IMR-90 (cell line): Measurements from ENCODE around the gene CREB5. TPM values are rescaled to one million over a fixed set of nuclear protein-coding genes. Genes with fewer than 3 reads are reported as not detected.

ENCODE experiments used
- ATAC-seq: fragments of 200-7000 bp; cut with Tn5 transposase; 2 replicates; pipeline ENCODE4 v1.9.1; 2020; ENCODE audit warnings: low read depth, mild to moderate bottlenecking, moderate library complexity
- BruUV-seq: library from RNA; stranded (reverse); fragments of 400-500 nt; replicated peaks from 2 replicates; lab custom pipeline; 2021; lab: Mats Ljungman, UMichigan
- CTCF ChIA-PET: fragments of 300-600 bp; formaldehyde crosslinking; extraction: SDS; loops from one replicate; lab custom pipeline; 2021; ENCODE audit warnings: antibody characterized with exemption; lab: Yijun Ruan, JAX
- POLR2A ChIA-PET: fragments of 300-600 bp; sonication (Branson Sonifier 250); formaldehyde crosslinking; loops from one replicate; lab custom pipeline; 2022; ENCODE audit warnings: antibody characterized with exemption; ENCODE audit not compliant: unreplicated experiment; lab: Charles Lee
- DNase-seq: peaks from one replicate; pipeline ENCODE4 v3.0.0; 2013
- H2AFZ ChIP-seq: replicated peaks from 2 replicates; pipeline ENCODE3; 2013; ENCODE audit warnings: low read length, mild to moderate bottlenecking; ENCODE audit not compliant: poor library complexity
- H2AK5ac ChIP-seq: 2 replicates; pipeline ENCODE4 v1.6.1; 2013; ENCODE audit warnings: low read depth, low read length, inconsistent platforms
- H2AK9ac ChIP-seq: replicated peaks from 2 replicates; pipeline ENCODE3; 2013; ENCODE audit warnings: mild to moderate bottlenecking, low read depth, low read length, moderate library complexity; ENCODE audit not compliant: poor library complexity
- H2BK120ac ChIP-seq: 2 replicates; pipeline ENCODE4 v1.6.1; 2013; ENCODE audit warnings: low read depth, low read length, inconsistent platforms
- H2BK15ac ChIP-seq: 3 replicates; pipeline ENCODE4 v1.6.1; 2013; ENCODE audit warnings: low read depth, low read length, inconsistent platforms
- H2BK20ac ChIP-seq: 2 replicates; pipeline ENCODE4 v1.6.1; 2013; ENCODE audit warnings: low read depth, mild to moderate bottlenecking, inconsistent platforms, low read length, moderate library complexity
- H2BK5ac ChIP-seq: 2 replicates; pipeline ENCODE4 v1.6.1; 2013; ENCODE audit warnings: mild to moderate bottlenecking, low read depth, low read length, inconsistent platforms; ENCODE audit not compliant: poor library complexity, severe bottlenecking
- H3K14ac ChIP-seq: replicated peaks from 2 replicates; pipeline ENCODE4 v1.6.1; 2013; ENCODE audit warnings: low read depth, low read length, inconsistent platforms
- H3K18ac ChIP-seq: 2 replicates; pipeline ENCODE4 v1.6.1; 2013; ENCODE audit warnings: low read depth, low read length, control low read depth
- H3K23ac ChIP-seq: 2 replicates; pipeline ENCODE4 v1.6.1; 2013; ENCODE audit warnings: low read depth, low read length, inconsistent platforms
- H3K27ac ChIP-seq: 2 replicates; pipeline ENCODE4 v1.5.1; 2013; ENCODE audit warnings: mild to moderate bottlenecking, control low read depth, low read length; ENCODE audit not compliant: insufficient read depth
- H3K27me3 ChIP-seq: 2 replicates; pipeline ENCODE4 v1.6.1; 2013; ENCODE audit warnings: low read length; ENCODE audit not compliant: control insufficient read depth, insufficient read depth
- H3K36me3 ChIP-seq: 2 replicates; pipeline ENCODE4 v1.6.1; 2013; ENCODE audit warnings: low read length, mixed read lengths; ENCODE audit not compliant: control insufficient read depth, insufficient read depth
- H3K4ac ChIP-seq: 2 replicates; pipeline ENCODE4 v1.6.1; 2013; ENCODE audit warnings: low read depth, low read length, inconsistent platforms
- H3K4me1 ChIP-seq: 2 replicates; pipeline ENCODE4 v1.6.1; 2013; ENCODE audit warnings: low read length, mixed read lengths; ENCODE audit not compliant: control insufficient read depth, insufficient read depth
- H3K4me2 ChIP-seq: 2 replicates; pipeline ENCODE4 v1.6.1; 2013; ENCODE audit warnings: low read depth, mild to moderate bottlenecking, control low read depth, low read length, moderate library complexity
- H3K4me3 ChIP-seq: 2 replicates; pipeline ENCODE4 v1.5.1; 2013; ENCODE audit warnings: low read depth, mild to moderate bottlenecking, control low read depth, low read length, moderate library complexity; ENCODE audit not compliant: insufficient read depth
- H3K56ac ChIP-seq: 2 replicates; pipeline ENCODE4 v1.6.1; 2013; ENCODE audit warnings: low read length, inconsistent platforms; ENCODE audit not compliant: insufficient read depth; ENCODE audit errors: extremely low read depth
- H3K79me1 ChIP-seq, 2 experiments: 2 replicates each; pipeline ENCODE4 v1.6.1; 2013; ENCODE audit warnings: low read length in 2 of 2, inconsistent platforms in 1 of 2, low read depth in 1 of 2
- H3K9ac ChIP-seq: 2 replicates; pipeline ENCODE4 v1.6.1; 2013; ENCODE audit warnings: low read depth, low read length, control low read depth
- H3K9me1 ChIP-seq: 2 replicates; pipeline ENCODE4 v1.6.1; 2013; ENCODE audit warnings: low read length, inconsistent platforms; ENCODE audit not compliant: insufficient read depth
- H3K9me3 ChIP-seq: 2 replicates; pipeline ENCODE4 v1.6.1; 2013; ENCODE audit warnings: low read length; ENCODE audit not compliant: control insufficient read depth, insufficient read depth
- H4K20me1 ChIP-seq: 2 replicates; pipeline ENCODE4 v1.6.1; 2013; ENCODE audit warnings: low read length, inconsistent platforms; ENCODE audit not compliant: insufficient read depth
- H4K5ac ChIP-seq: 2 replicates; pipeline ENCODE4 v1.6.1; 2013; ENCODE audit warnings: mild to moderate bottlenecking, low read depth, low read length, control low read depth
- H4K8ac ChIP-seq, 2 experiments: 2 replicates each; pipeline ENCODE4 v1.6.1; 2013; ENCODE audit warnings: low read depth in 2 of 2, low read length in 2 of 2, control low read depth in 1 of 2, inconsistent platforms in 1 of 2
- H4K91ac ChIP-seq: 2 replicates; pipeline ENCODE4 v1.6.1; 2013; ENCODE audit warnings: low read depth, low read length, inconsistent platforms; ENCODE audit not compliant: insufficient read depth
- BHLHE40 ChIP-seq: fragments of 150-350 bp; IDR thresholded peaks from 2 replicates; pipeline ENCODE4 v1.6.1; 2016; ENCODE audit warnings: mild to moderate bottlenecking, low read depth, low read length
- CTCF ChIP-seq: conservative IDR thresholded peaks from 2 replicates; pipeline ENCODE4 v1.5.1; 2012; ENCODE audit warnings: mild to moderate bottlenecking, low read depth, low read length, improper control_type of control experiment
- ELK1 ChIP-seq: fragments of 150-350 bp; IDR thresholded peaks from 2 replicates; pipeline ENCODE4 v1.6.1; 2016; ENCODE audit warnings: low read depth, mild to moderate bottlenecking, low read length, moderate library complexity, borderline replicate concordance
- MAFK ChIP-seq: IDR thresholded peaks from 2 replicates; pipeline ENCODE4 v1.6.1; 2012; ENCODE audit warnings: low read depth, low read length, improper control_type of control experiment
- RAD21 ChIP-seq: IDR thresholded peaks from 2 replicates; pipeline ENCODE4 v1.6.1; 2012; ENCODE audit warnings: low read length, improper control_type of control experiment
- SMC3 ChIP-seq: fragments of 150-350 bp; IDR thresholded peaks from 2 replicates; pipeline ENCODE4 v1.6.1; 2016; ENCODE audit warnings: low read depth, mild to moderate bottlenecking, antibody characterized with exemption, low read length, moderate library complexity
- WGBS, 2 experiments: methylation state at CpG; one replicate each; pipeline versions ENCODE4 v1.1.5 to v1.1.7; 2013; ENCODE audit warnings: missing lambda C conversion rate in 2 of 2; ENCODE audit not compliant: insufficient read length in 1 of 2; ENCODE audit errors: extremely low coverage in 2 of 2; 5-methylcytosine and 5-hydroxymethylcytosine counted together
- dilution Hi-C: fragments of 300-500 bp; cut with HindIII; formaldehyde crosslinking; loops from one replicate; pipeline ENCODE4 v1.14.3; 2018; ENCODE audit warnings: low sequenced_read_pairs; ENCODE audit not compliant: unreplicated experiment
- in situ Hi-C: fragments of 300-500 bp; cut with MboI; formaldehyde crosslinking; loops from 3 replicates; pipeline ENCODE4 v1.14.3; 2019; ENCODE audit warnings: low sequenced_read_pairs, inconsistent platforms, mixed read lengths
- intact Hi-C: fragments of 100-400 bp; cut with micrococcal nuclease; formaldehyde crosslinking; loops from 2 replicates; pipeline ENCODE4 v1.10.0; 2022
- polyA plus RNA-seq, 3 experiments: library from polyadenylated mRNA; depleted of rRNA; stranded (reverse); fragments of >200 nt; gene quantifications; 2 replicates each; pipeline ENCODE4 v1.2.3, GENCODE V29; 2012; ENCODE audit warnings: low replicate concordance in 1 of 3
- total RNA-seq: library from RNA; depleted of rRNA; stranded (reverse); fragments of >200 nt; gene quantifications from 2 replicates; pipeline ENCODE4 v1.2.3, GENCODE V29; 2012

CREB5 gene
- total and polyA plus RNA-seq, 2 of the 4 experiments (the other 2 are of a cell fraction) = 7.3 to 13.1 TPM

DNA sequence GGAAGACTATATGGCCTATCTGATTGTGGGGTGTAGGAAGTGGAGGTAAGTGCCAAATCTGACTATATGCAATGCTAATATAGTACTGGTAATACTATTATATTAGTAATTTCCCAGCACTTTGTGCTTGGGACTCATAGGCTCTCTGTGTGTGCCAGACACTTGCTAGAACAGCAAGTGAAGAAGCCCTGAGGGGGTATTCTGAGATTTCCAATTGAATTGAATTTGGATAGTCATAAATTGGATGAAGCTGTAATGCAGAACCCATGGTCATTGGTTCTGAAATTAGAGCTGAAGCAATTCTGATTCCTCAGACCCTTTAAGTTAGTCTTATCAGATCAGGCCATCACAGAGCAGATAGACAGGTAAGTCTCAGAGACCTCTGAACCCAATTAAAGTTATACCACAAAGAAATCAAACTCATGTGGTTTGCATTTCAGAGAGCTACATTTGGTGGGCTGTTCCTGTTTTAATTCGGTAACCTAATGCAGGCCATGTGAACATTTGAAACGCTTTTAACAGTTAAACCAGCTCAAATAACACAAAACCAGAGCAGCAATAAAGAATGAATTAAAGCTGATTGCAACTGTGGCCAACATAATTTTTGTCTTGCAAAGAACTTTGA, 179.5 kb downstream of the CREB5 start:
- in situ Hi-C loops = no loop called here
- Histone ChIP-seq H3K4me1 (no peaks in the 10 kb centered on the region; the same call in 1 of the 2 replicates), H3K18ac (no peak overlapping the region), H3K23ac (no peak overlapping the region), H4K91ac (no peak overlapping the region), H3K27me3 (no peaks in the 10 kb centered on the region), H2BK15ac (no peak overlapping the region), H2AFZ (no peak overlapping the region), H3K9me3 (no peaks in the 10 kb centered on the region), H3K9ac (no peak overlapping the region), H3K79me1 (no peaks in the 10 kb centered on the region), H2BK120ac (no peak overlapping the region), H2BK5ac (no peak overlapping the region), H3K14ac (no peak overlapping the region), H3K9me1 (no peaks in the 10 kb centered on the region), H4K5ac (no peak overlapping the region), H3K4me3 (no peak overlapping the region), H4K8ac (no peak overlapping the region), H2AK9ac (no peak overlapping the region), H3K4me2 (no peak overlapping the region), H3K27ac (no peak overlapping the region), H2BK20ac (no peak overlapping the region), H4K20me1 (no peaks in the 10 kb centered on the region), H3K56ac (no peak overlapping the region), H2AK5ac (no peak overlapping the region), H3K36me3 (no peaks in the 10 kb centered on the region), H3K4ac (no peak overlapping the region)
- no peak for ATAC-seq
- no CpG with 5 or more reads among the region's 2 CpGs for WGBS, 2 experiments
- DNase-seq = no peak
- BruUV-seq = no TSS peak
- intact Hi-C loops = no loop called here
- CTCF ChIA-PET = no interaction called here
- dilution Hi-C loops = no loop called here
- POLR2A ChIA-PET = no interaction called here
- TF ChIP-seq BHLHE40 (no peak), ELK1 (no peak), SMC3 (no peak), CTCF (no peak), MAFK (no peak), RAD21 (no peak)
